ENCODE measurements around the gene ARPP21. TPM values are rescaled to one million over a fixed set of nuclear protein-coding genes. Genes with fewer than 3 reads are reported as not detected.

The ARPP21 gene
- polyA plus RNA-seq, 1 of the 3 experiments (the other 2 are of a cell fraction) = 1.6 TPM

- no peaks in the 10 kb centered on the region for H3K9me2 ChIP-seq
- no peaks in the 10 kb centered on the region for H3K36me3 ChIP-seq (replicated peaks in 1 of 2; ENCODE audit: control insufficient read depth in 1 of 2, insufficient read depth in 2 of 2, low read length in 1 of 2)
- WGBS (ENCODE audit: low lambda C conversion rate) = 67% methylated on average over 2 of the region's 2 CpGs
- H3K27me3 ChIP-seq (ENCODE audit: insufficient read depth) = no peaks in the 10 kb centered on the region
- H3K4me1 ChIP-seq (ENCODE audit: control insufficient read depth in 1 of 2, insufficient read depth in 2 of 2, low read depth in 1 of 2, low read length in 1 of 2) = peaks cover 5 to 7% of the 10 kb centered on the region in 2 experiments; a peak in 2 of 4 replicates
- POLR2A ChIA-PET = no interaction called here
- H3K4me2 ChIP-seq = no peak overlapping the region
- DNase-seq = peak; percentile 12
- H3K79me2 ChIP-seq (ENCODE audit: insufficient read depth) = no peaks in the 10 kb centered on the region
- no peak overlapping the region for H3K9ac ChIP-seq
- H3F3A ChIP-seq (replicated peaks; ENCODE audit: insufficient read depth) = no peaks in the 10 kb centered on the region
- TF ChIP-seq RFX5 (IDR thresholded peaks at IDR 0.05; ENCODE audit: low read length) (no peak), SIN3A (IDR thresholded peaks at IDR 0.05; ENCODE audit: borderline replicate concordance, low read depth, low read length) (no peak), MXI1 (IDR thresholded peaks at IDR 0.05; ENCODE audit: low read depth, low read length) (0 out of 2 replicates have a peak, but pooled peaks have one; percentile 23), EP300 (IDR thresholded peaks at IDR 0.05; ENCODE audit: borderline replicate concordance in 1 of 2, low read depth in 1 of 2, low read length in 1 of 2) (peak in 1 of 2 experiments; percentile 39; a peak in 1 of 4 replicates), RCOR1 (IDR thresholded peaks at IDR 0.05; ENCODE audit: low read length) (peak; percentile 39; the same call in 1 of the 2 replicates)
- CTCF ChIA-PET = interaction anchor here (1.1 to 1.5 kb wide), 2 partner anchors 136 to 175 kb away, joined by 3 to 8 read pairs; no protein-coding TSS in a partner anchor
- H4K20me1 ChIP-seq (ENCODE audit: insufficient read depth) = no peaks in the 10 kb centered on the region
- no peak overlapping the region for H3K4me3 ChIP-seq (ENCODE audit: low read depth in 2 of 2, low read length in 1 of 2)
- H3K27ac ChIP-seq (ENCODE audit: low read depth in 2 of 2, low read length in 1 of 2) = peak overlapping the region in 1 of 2 experiments; percentile 85; a peak in 2 of 4 replicates
- H3K9me3 ChIP-seq = no peaks in the 10 kb centered on the region; the same call in 1 of the 2 replicates
- no peak overlapping the region for H2AFZ ChIP-seq (ENCODE audit: low read depth)
Measured at GRCh38 chr3:35772381-35773015, 133.2 kb downstream of the ARPP21 start.

GRCh38 chr3:35773417-35773816, 134.1 kb downstream of the ARPP21 start:
- ChIA-PET POLR2A (interaction anchor here (0.6 kb wide), 1 partner anchor 16 kb away, joined by 4 read pairs; no protein-coding TSS in a partner anchor), CTCF (no interaction called here)
- WGBS (ENCODE audit: low lambda C conversion rate) = 89% methylated on average over 1 of the region's 1 CpG
- no peak for DNase-seq
- H3K4me3 ChIP-seq (ENCODE audit: low read depth in 2 of 2, low read length in 1 of 2) = no peak overlapping the region
- H3K4me2 ChIP-seq = no peak overlapping the region
- peak overlapping the region in 1 of 2 experiments; percentile 85; a peak in 2 of 4 replicates for H3K27ac ChIP-seq (ENCODE audit: low read depth in 2 of 2, low read length in 1 of 2)
- H3K4me1 ChIP-seq (ENCODE audit: control insufficient read depth in 1 of 2, insufficient read depth in 2 of 2, low read depth in 1 of 2, low read length in 1 of 2) = peaks cover 6 to 12% of the 10 kb centered on the region in 2 experiments; a peak in 2 of 4 replicates
- TF ChIP-seq EP300 (IDR thresholded peaks at IDR 0.05; ENCODE audit: borderline replicate concordance in 1 of 2, low read depth in 1 of 2, low read length in 1 of 2) (no peak), RXRA (IDR thresholded peaks at IDR 0.05; ENCODE audit: borderline replicate concordance, low read depth) (no peak), SIN3A (IDR thresholded peaks at IDR 0.05; ENCODE audit: borderline replicate concordance, low read depth, low read length) (no peak), RFX5 (IDR thresholded peaks at IDR 0.05; ENCODE audit: low read length) (no peak), SMC3 (IDR thresholded peaks at IDR 0.05; ENCODE audit: low read depth, low read length) (no peak), GABPA (IDR thresholded peaks at IDR 0.05; ENCODE audit: low read depth) (no peak), GATA2 (CRISPR knock-in tag; IDR thresholded peaks at IDR 0.05) (no peak), ZBTB33 (IDR thresholded peaks at IDR 0.05; ENCODE audit: borderline replicate concordance, low read depth) (no peak), JUND (IDR thresholded peaks at IDR 0.05) (no peak), YY1 (IDR thresholded peaks at IDR 0.05; ENCODE audit: low read depth) (no peak), FOXM1 (IDR thresholded peaks at IDR 0.05; ENCODE audit: low read depth) (no peak), USF1 (IDR thresholded peaks at IDR 0.05; ENCODE audit: borderline replicate concordance, low read depth) (no peak)
- H3K27me3 ChIP-seq (ENCODE audit: insufficient read depth) = no peaks in the 10 kb centered on the region
- H3K79me2 ChIP-seq (ENCODE audit: insufficient read depth) = no peaks in the 10 kb centered on the region
- H4K20me1 ChIP-seq (ENCODE audit: insufficient read depth) = no peaks in the 10 kb centered on the region
- no peaks in the 10 kb centered on the region for H3F3A ChIP-seq (replicated peaks; ENCODE audit: insufficient read depth)
- no peak overlapping the region for H2AFZ ChIP-seq (ENCODE audit: low read depth)
- H3K36me3 ChIP-seq (replicated peaks in 1 of 2; ENCODE audit: control insufficient read depth in 1 of 2, insufficient read depth in 2 of 2, low read length in 1 of 2) = peaks cover 0 to under 1% of the 10 kb centered on the region in 2 experiments
- no peak overlapping the region for H3K9ac ChIP-seq
- H3K9me3 ChIP-seq = no peaks in the 10 kb centered on the region; the same call in 1 of the 2 replicates
- no peaks in the 10 kb centered on the region for H3K9me2 ChIP-seq

All from SK-N-SH (cell line).